HUES64 (cell line): Measurements from ENCODE around the gene ZNF70.

ENCODE experiments used
- H3K27ac ChIP-seq: 2 replicates; pipeline ENCODE4 v1.7.0; 2013; ENCODE audit warnings: low read depth, low read length, inconsistent platforms
- H3K27me3 ChIP-seq: 2 replicates; pipeline ENCODE4 v1.6.1; 2013; ENCODE audit warnings: mild to moderate bottlenecking, low read length; ENCODE audit not compliant: insufficient read depth
- H3K36me3 ChIP-seq: 2 replicates; pipeline ENCODE4 v1.6.1; 2013; ENCODE audit warnings: mild to moderate bottlenecking, low read length; ENCODE audit not compliant: insufficient read depth
- H3K4me1 ChIP-seq: 2 replicates; pipeline ENCODE4 v1.6.1; 2013; ENCODE audit warnings: mild to moderate bottlenecking, low read length, moderate library complexity; ENCODE audit not compliant: insufficient read depth
- H3K4me3 ChIP-seq: 2 replicates; pipeline ENCODE4 v1.5.1; 2013; ENCODE audit warnings: mild to moderate bottlenecking, low read length, moderate library complexity
- H3K9ac ChIP-seq: 2 replicates; pipeline ENCODE4 v1.6.1; 2013; ENCODE audit warnings: mild to moderate bottlenecking, low read depth, low read length
- H3K9me3 ChIP-seq: 2 replicates; pipeline ENCODE4 v1.6.1; 2013; ENCODE audit warnings: low read depth, low read length; ENCODE audit not compliant: insufficient read depth
- WGBS: fragments of 150-250, 120-280 bp; methylation state at CpG from one replicate; pipeline ENCODE4 v1.1.7; 2013; ENCODE audit warnings: missing lambda C conversion rate; 5-methylcytosine and 5-hydroxymethylcytosine counted together

Gene ZNF70

GRCh38 chr22:23777776-23778576 is 27.1 kb upstream of the ZNF70 start:
- Histone ChIP-seq H3K9ac (no peak overlapping the region), H3K27ac (no peak overlapping the region)
- 88% methylated on average over 11 of the region's 11 CpGs for WGBS

DNA sequence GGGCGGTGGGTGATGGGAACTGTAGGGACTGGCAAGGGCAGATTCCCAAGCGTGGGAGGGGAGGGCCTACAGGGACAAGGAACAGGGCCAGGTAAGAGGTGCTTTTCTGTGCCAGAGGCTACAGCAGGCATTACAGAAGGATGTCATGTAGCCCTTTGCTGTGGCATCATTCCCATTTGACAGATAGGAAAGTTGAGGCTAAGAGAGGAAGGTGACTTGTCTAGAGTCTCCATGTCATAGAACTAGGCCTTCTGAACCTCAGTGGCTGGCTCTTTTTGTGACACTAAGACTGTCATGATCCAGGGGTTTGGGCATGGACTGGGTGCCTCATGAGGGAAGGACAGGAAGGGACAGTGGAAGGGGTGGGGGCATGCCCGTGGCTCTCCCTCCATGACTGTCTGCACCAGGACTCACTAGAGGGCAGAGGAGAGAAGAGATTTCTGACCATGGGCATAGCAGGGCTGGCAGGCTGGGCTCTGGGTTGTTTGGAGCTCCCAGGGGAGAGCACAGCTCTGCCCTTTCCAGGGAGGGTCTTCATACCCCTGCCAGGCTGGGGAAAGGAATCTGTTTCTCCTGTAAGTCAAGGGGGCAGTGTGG is 25.0 kb upstream of the ZNF70 start:
- Histone ChIP-seq H3K9ac (no peak overlapping the region), H3K27me3 (peaks cover 20% of the 10 kb centered on the region), H3K4me1 (peaks cover 7% of the 10 kb centered on the region; the same call in 1 of the 2 replicates), H3K9me3 (no peaks in the 10 kb centered on the region), H3K4me3 (no peak overlapping the region), H3K36me3 (no peaks in the 10 kb centered on the region), H3K27ac (no peak overlapping the region)
- 82% methylated on average over 3 of the region's 3 CpGs for WGBS

More at GRCh38 chr22:23777776-23778576, 27.1 kb upstream of the ZNF70 start:
- H3K36me3 ChIP-seq: no peaks in the 10 kb centered on the region
- H3K9me3 ChIP-seq: no peaks in the 10 kb centered on the region
- no peaks in the 10 kb centered on the region for H3K4me1 ChIP-seq
- H3K27me3 ChIP-seq: peaks cover 18% of the 10 kb centered on the region
- no peak overlapping the region for H3K4me3 ChIP-seq

GRCh38 chr22:23774922-23775436 is 24.1 kb upstream of the ZNF70 start:
- no peak overlapping the region for H3K27ac ChIP-seq

DNA sequence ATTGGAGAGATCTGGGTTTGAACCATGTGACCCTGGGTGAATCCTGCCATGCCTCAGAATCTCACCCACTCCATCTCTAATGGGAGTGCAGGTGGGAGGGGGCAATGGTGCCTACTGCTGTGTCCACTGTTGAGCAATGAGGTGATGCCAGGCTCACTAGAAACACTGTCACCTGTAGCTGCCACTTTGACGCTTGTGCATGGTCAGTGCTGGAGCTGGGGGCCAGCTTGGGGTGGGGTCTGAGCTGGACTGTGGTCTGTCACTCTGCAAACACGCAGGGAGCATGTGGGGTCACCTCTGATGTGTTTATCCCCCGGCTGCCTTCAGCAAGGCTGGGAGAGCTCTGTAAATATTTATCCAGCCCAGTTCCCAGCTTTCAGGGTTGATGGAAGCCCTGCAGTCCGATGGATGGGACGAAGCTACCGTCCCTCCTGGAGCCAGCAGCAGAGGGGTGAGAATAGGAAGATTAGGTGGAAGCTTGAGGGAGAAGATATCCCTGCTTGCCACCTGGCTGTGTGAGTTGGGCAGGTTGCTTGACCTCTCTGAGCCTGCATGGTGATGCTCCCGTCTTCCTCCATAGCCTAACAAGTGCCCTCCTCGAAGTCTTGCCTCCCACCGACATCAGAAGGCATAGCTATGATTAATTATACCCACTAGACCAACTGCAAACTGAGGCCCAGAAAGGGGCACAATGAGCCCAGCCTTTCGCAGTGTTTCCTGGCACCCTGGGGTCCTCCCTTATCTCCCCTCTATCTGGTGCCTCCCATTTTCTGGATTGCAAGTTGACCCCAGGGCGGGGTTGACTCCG is 23.4 kb upstream of the ZNF70 start:
- Histone ChIP-seq H3K36me3 (no peaks in the 10 kb centered on the region), H3K9me3 (no peaks in the 10 kb centered on the region), H3K27ac (no peak overlapping the region), H3K27me3 (peaks cover 22% of the 10 kb centered on the region), H3K4me3 (no peak overlapping the region), H3K4me1 (peaks cover 7% of the 10 kb centered on the region; the same call in 1 of the 2 replicates), H3K9ac (no peak overlapping the region)
- 77% methylated on average over 12 of the region's 12 CpGs for WGBS

More at GRCh38 chr22:23774922-23775436, 24.1 kb upstream of the ZNF70 start:
- peaks cover 20% of the 10 kb centered on the region for H3K27me3 ChIP-seq
- H3K4me1 ChIP-seq: peaks cover 7% of the 10 kb centered on the region; the same call in 1 of the 2 replicates
- no peaks in the 10 kb centered on the region for H3K9me3 ChIP-seq
- H3K9ac ChIP-seq: no peak overlapping the region
- no peaks in the 10 kb centered on the region for H3K36me3 ChIP-seq
- WGBS: 85% methylated on average over 2 of the region's 2 CpGs
- no peak overlapping the region for H3K4me3 ChIP-seq

- 0 out of 2 replicates have a peak overlapping the region, but pooled peaks have one; percentile 69 for H3K9ac ChIP-seq
- WGBS: 56% methylated on average over 7 of the region's 7 CpGs
- H3K4me1 ChIP-seq: peaks cover 7% of the 10 kb centered on the region; the same call in 1 of the 2 replicates
- H3K27ac ChIP-seq: no peak overlapping the region
- no peaks in the 10 kb centered on the region for H3K9me3 ChIP-seq
- H3K36me3 ChIP-seq: no peaks in the 10 kb centered on the region
- H3K4me3 ChIP-seq: peak overlapping the region; percentile 50
- peaks cover 29% of the 10 kb centered on the region for H3K27me3 ChIP-seq
Measured at GRCh38 chr22:23773483-23774113, 22.7 kb upstream of the ZNF70 start.

GRCh38 chr22:23772649-23773473 is 21.9 kb upstream of the ZNF70 start, which contains the start of gene MMP11:
Gene MMP11 (plus strand): TSS chr22:23772849. CDS start chr22:23772871, 22 bp downstream.
- H3K27me3 ChIP-seq: peaks cover 30% of the 10 kb centered on the region
- 2% methylated on average over 79 of the region's 79 CpGs for WGBS
- peak within 1 kb of the TSS; percentile 54 for H3K4me3 ChIP-seq
- H3K9me3 ChIP-seq: no peaks in the 10 kb centered on the region
- peak within 1 kb of the TSS; percentile 69 for H3K9ac ChIP-seq
- no peaks in the 10 kb centered on the region for H3K36me3 ChIP-seq
- H3K27ac ChIP-seq: no peak within 1 kb of the TSS
- H3K4me1 ChIP-seq: peaks cover 7% of the 10 kb centered on the region; the same call in 1 of the 2 replicates

DNA sequence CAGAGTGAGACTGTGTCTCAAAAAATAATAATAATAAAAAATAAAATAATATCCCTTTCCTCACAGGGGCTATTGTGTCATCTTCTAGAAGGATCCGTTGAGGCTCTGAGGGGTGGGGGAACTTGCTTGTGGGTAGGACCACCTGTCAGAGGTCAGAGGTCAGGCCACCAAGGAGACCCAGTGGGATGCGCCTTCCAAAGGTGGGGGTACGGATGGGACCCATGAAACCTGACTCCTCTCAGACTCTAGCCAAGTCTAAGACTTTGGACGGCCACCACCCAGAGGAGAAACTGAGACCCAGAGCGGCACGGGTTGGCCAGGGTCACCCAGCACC is 21.4 kb upstream of the ZNF70 start:
- whole genome bisulfite sequencing: 12% methylated on average over 6 of the region's 6 CpGs
- H3K4me1 ChIP-seq: peaks cover 7% of the 10 kb centered on the region; the same call in 1 of the 2 replicates

GRCh38 chr22:23769321-23769965 is 18.5 kb upstream of the ZNF70 start:
- Histone ChIP-seq H3K9me3 (no peaks in the 10 kb centered on the region), H3K4me3 (no peak overlapping the region), H3K27ac (no peak overlapping the region), H3K9ac (no peak overlapping the region), H3K36me3 (no peaks in the 10 kb centered on the region), H3K27me3 (peaks cover 27% of the 10 kb centered on the region), H3K4me1 (peaks cover 10% of the 10 kb centered on the region; the same call in 1 of the 2 replicates)
- 87% methylated on average over 6 of the region's 6 CpGs for WGBS

More for the DNA sequence above, 21.4 kb upstream of the ZNF70 start:
- peak overlapping the region; percentile 54 for H3K4me3 ChIP-seq
- H3K9me3 ChIP-seq: no peaks in the 10 kb centered on the region
- peaks cover 30% of the 10 kb centered on the region for H3K27me3 ChIP-seq
- H3K36me3 ChIP-seq: no peaks in the 10 kb centered on the region
- H3K9ac ChIP-seq: peak overlapping the region; percentile 50; the same call in 1 of the 2 replicates
- H3K27ac ChIP-seq: no peak overlapping the region

DNA sequence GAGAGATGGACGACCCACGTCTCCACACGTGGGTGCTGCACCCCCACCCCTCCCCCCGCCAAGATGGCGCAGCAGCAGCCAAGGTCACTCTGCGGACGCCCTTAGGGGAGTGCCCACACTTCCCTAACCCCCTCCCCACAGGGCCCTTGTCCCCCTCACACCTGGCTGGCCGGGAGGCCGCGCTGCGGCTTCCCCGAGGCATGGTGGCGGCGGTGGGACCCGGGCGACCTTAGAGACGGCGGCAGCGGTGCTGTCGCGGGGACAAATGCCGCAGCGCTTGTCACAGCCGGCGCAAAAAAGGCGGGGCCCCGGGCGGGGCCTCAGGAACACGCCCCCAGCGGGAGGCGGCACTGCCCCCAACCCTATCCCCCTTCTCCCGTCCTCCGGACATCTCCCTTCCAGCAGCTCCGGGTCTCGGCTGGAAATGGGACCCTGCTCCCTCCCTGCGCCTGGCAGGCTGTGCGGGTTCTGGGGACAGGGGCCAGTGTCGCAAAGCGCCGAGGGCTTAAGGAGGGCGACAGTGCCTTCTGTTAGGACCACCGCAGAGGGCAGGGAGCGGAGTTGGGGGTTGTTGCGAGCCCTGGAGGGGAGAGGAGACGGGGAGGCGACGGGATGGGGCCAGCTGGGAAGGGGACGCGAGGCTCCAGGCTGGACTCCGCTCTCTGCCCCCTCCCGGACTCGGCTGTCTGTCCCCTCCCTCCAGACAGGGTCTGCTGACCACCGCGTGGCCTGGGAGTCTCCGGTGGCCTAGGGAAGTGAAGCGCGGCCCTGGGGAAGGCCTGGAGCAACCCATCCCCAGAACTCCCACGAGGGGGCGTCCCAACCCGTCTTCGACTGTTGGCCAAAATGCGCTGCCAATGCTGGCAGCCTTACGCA is 17.0 kb upstream of the ZNF70 start, which contains the start of gene CHCHD10:
CHCHD10 (minus strand) TSS at position 300 of the 876 bp plus-strand sequence; CDS start at position 202, 98 bp downstream.
- no peaks in the 10 kb centered on the region for H3K9me3 ChIP-seq
- H3K27me3 ChIP-seq: peaks cover 11% of the 10 kb centered on the region
- peak within 1 kb of the TSS; percentile 62; the same call in 1 of the 2 replicates for H3K27ac ChIP-seq
- H3K4me3 ChIP-seq: peak within 1 kb of the TSS; percentile 68
- WGBS: under 1% methylated on average over 63 of the region's 63 CpGs
- H3K9ac ChIP-seq: peak within 1 kb of the TSS; percentile 78
- H3K36me3 ChIP-seq: no peaks in the 10 kb centered on the region
- H3K4me1 ChIP-seq: peaks cover 19% of the 10 kb centered on the region
